DOHH2 (cell line): ENCODE results near the gene ATE1.

Experiments used
- EZH2phosphoT487 ChIP-seq: fragments of 200-600 bp; sonication (generic); IDR thresholded peaks from 2 replicates; pipeline ENCODE4 v1.6.1; 2017; ENCODE audit warnings: borderline replicate concordance, mild to moderate bottlenecking, antibody characterized with exemption, low read length, moderate library complexity, mixed read lengths
- TF ChIP-seq, protein P1 (sequence below): fragments of 200-600 bp; sonication (generic); IDR thresholded peaks from one replicate; pipeline ENCODE4 v1.5.1; 2014; ENCODE audit warnings: antibody characterized with exemption, mild to moderate bottlenecking, low read depth, low read length; ENCODE audit not compliant: poor library complexity, severe bottlenecking

GRCh38 chr10:121791761-121792160, 136.1 kb downstream of the ATE1 start:
- TF ChIP-seq, protein P1, sequence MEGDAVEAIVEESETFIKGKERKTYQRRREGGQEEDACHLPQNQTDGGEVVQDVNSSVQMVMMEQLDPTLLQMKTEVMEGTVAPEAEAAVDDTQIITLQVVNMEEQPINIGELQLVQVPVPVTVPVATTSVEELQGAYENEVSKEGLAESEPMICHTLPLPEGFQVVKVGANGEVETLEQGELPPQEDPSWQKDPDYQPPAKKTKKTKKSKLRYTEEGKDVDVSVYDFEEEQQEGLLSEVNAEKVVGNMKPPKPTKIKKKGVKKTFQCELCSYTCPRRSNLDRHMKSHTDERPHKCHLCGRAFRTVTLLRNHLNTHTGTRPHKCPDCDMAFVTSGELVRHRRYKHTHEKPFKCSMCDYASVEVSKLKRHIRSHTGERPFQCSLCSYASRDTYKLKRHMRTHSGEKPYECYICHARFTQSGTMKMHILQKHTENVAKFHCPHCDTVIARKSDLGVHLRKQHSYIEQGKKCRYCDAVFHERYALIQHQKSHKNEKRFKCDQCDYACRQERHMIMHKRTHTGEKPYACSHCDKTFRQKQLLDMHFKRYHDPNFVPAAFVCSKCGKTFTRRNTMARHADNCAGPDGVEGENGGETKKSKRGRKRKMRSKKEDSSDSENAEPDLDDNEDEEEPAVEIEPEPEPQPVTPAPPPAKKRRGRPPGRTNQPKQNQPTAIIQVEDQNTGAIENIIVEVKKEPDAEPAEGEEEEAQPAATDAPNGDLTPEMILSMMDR, result no peak
- no peak for TF ChIP-seq EZH2phosphoT487
